T-cell (primary cell): ENCODE data around the gene TBRG4. TPM values are rescaled to one million over a fixed set of nuclear protein-coding genes. Genes with fewer than 3 reads are reported as not detected.

Source experiments
- ATAC-seq, 4 experiments: fragments of 200-7000 bp in 3 of 4; fragments of 150-1000 bp in 1 of 4; cut with Tn5 transposase; replicated peaks in 1 of 4; 1 replicate in 3 of 4; 2 replicates in 1 of 4; pipeline ENCODE4 v1.10.0; 2021; ENCODE audit warnings: moderate library complexity in 3 of 4, mild to moderate bottlenecking in 2 of 4, moderate number of reproducible peaks in 1 of 4
- CTCF ChIA-PET, 2 donors: fragments of 300-600 bp; sonication (Branson Sonifier 250); formaldehyde crosslinking; loops; one replicate each; lab custom pipeline; 2022; ENCODE audit warnings: antibody characterized with exemption in 2 of 2; lab: Charles Lee
- POLR2A ChIA-PET, 2 donors: fragments of 300-600 bp; sonication (Branson Sonifier 250); formaldehyde crosslinking; loops; one replicate each; lab custom pipeline; 2022; ENCODE audit warnings: antibody characterized with exemption in 2 of 2; lab: Charles Lee
- DNase-seq, 35 experiments: peaks; one replicate each; pipeline versions ENCODE4 v3.0.0 to v3.0.0-alpha.2; 2013 to 2023
- H3K27ac ChIP-seq: one replicate; pipeline ENCODE4 v1.5.1; 2013; ENCODE audit warnings: low read length
- H3K27me3 ChIP-seq, 2 experiments: replicated peaks in 1 of 2; 1 replicate in 1 of 2; 2 replicates in 1 of 2; pipeline versions ENCODE4 v1.6.1 to v1.7.0; 2013; ENCODE audit warnings: low read length in 1 of 2, mixed read lengths in 1 of 2; ENCODE audit not compliant: control insufficient read depth in 2 of 2, insufficient read depth in 2 of 2; ENCODE audit errors: extremely low read depth in 1 of 2
- H3K36me3 ChIP-seq, 2 donors: 1 replicate in 1 of 2; 2 replicates in 1 of 2; pipeline versions ENCODE4 v1.6.1 to v1.7.0; 2013; ENCODE audit warnings: low read length in 1 of 2; ENCODE audit not compliant: control insufficient read depth in 2 of 2, insufficient read depth in 1 of 2; ENCODE audit errors: extremely low read depth in 1 of 2
- H3K4me1 ChIP-seq, 2 experiments: 1 replicate in 1 of 2; 2 replicates in 1 of 2; pipeline versions ENCODE4 v1.6.1 to v1.7.0; 2013; ENCODE audit warnings: low read length in 2 of 2, mixed read lengths in 1 of 2; ENCODE audit not compliant: insufficient read depth in 2 of 2, control insufficient read depth in 1 of 2; ENCODE audit errors: extremely low read depth in 1 of 2
- H3K4me3 ChIP-seq, 2 donors: 1 replicate in 1 of 2; 2 replicates in 1 of 2; pipeline versions ENCODE4 v1.5.1 to v1.7.0; 2013; ENCODE audit warnings: mild to moderate bottlenecking in 2 of 2, low read length in 1 of 2, moderate library complexity in 1 of 2; ENCODE audit not compliant: control insufficient read depth in 1 of 2; ENCODE audit errors: extremely low read depth in 1 of 2
- H3K9me3 ChIP-seq: 2 replicates; pipeline ENCODE4 v1.7.0; 2013
- H3K27ac Mint-ChIP-seq, 2 donors: one replicate each; pipeline ENCODE4 v1.8.0; 2020 to 2021; ENCODE audit warnings: mild to moderate bottlenecking in 2 of 2, mixed read lengths in 2 of 2
- H3K27me3 Mint-ChIP-seq, 2 donors: one replicate each; pipeline ENCODE4 v1.8.0; 2021 to 2022; ENCODE audit warnings: mixed read lengths in 2 of 2
- H3K36me3 Mint-ChIP-seq: one replicate; pipeline ENCODE4 v1.8.0; 2021; ENCODE audit warnings: mixed read lengths
- H3K4me1 Mint-ChIP-seq, 3 donors: one replicate each; pipeline ENCODE4 v1.8.0; 2020 to 2022; ENCODE audit warnings: mixed read lengths in 3 of 3, mild to moderate bottlenecking in 1 of 3
- H3K4me3 Mint-ChIP-seq, 3 donors: one replicate each; pipeline ENCODE4 v1.8.0; 2020 to 2022; ENCODE audit warnings: mild to moderate bottlenecking in 3 of 3, mixed read lengths in 3 of 3, moderate library complexity in 3 of 3
- H3K9me3 Mint-ChIP-seq, 3 donors: one replicate each; pipeline ENCODE4 v1.8.0; 2020 to 2022; ENCODE audit warnings: mixed read lengths in 3 of 3
- WGBS: methylation state at CpG from one replicate; pipeline ENCODE4 v1.1.5; 2013; ENCODE audit warnings: missing lambda C conversion rate; ENCODE audit not compliant: insufficient coverage; 5-methylcytosine and 5-hydroxymethylcytosine counted together
- total RNA-seq, 35 experiments: library from RNA in 6 of 35; stranded (reverse) in 6 of 35; fragments of 120-200 nt in 1 of 35; gene quantifications; one replicate each; pipeline versions ENCODE4 v1.2.1 to v1.2.4 and lab custom pipeline; 2013 to 2026

Gene TBRG4
- total RNA-seq, 5 donors from 2014 or later (not counting 1 experiment from before 2014, with no cell fraction given): 94.3 to 142 (median 122) TPM

GRCh38 chr7:45055016-45055415 lies 56.5 kb downstream of the TBRG4 start:
- WGBS: no CpG with 5 or more reads among the region's 5 CpGs
- H3K4me3 Mint-ChIP-seq: no peak overlapping the region
- Histone ChIP-seq H3K27ac (no peak overlapping the region), H3K9me3 (no peaks in the 10 kb centered on the region), H3K27me3 (no peaks in the 10 kb centered on the region), H3K4me3 (no peak overlapping the region), H3K36me3 (peaks cover 9 to 52% of the 10 kb centered on the region in 2 donors), H3K4me1 (peaks cover 0 to 38% of the 10 kb centered on the region in 2 experiments)
- CTCF ChIA-PET: interaction anchor here in 1 of 2 donors (1.0 kb wide), 1 partner anchor 82 kb away, joined by 3 read pairs; no protein-coding TSS in a partner anchor
- peaks cover 56% of the 10 kb centered on the region for H3K36me3 Mint-ChIP-seq
- POLR2A ChIA-PET: no interaction called here
- H3K4me1 Mint-ChIP-seq: peaks cover 79 to 87% (median 84%) of the 10 kb centered on the region in 3 donors
- H3K27ac Mint-ChIP-seq: peak overlapping the region in 1 of 2 donors; percentile 3
- no peak for DNase-seq
- no peak for ATAC-seq
- no peaks in the 10 kb centered on the region for H3K27me3 Mint-ChIP-seq
- no peaks in the 10 kb centered on the region for H3K9me3 Mint-ChIP-seq

- Mint-ChIP-seq H3K4me3 (no peak overlapping the region), H3K36me3 (peaks cover 59% of the 10 kb centered on the region), H3K9me3 (no peaks in the 10 kb centered on the region), H3K4me1 (peaks cover 76 to 83% (median 82%) of the 10 kb centered on the region in 3 donors), H3K27me3 (no peaks in the 10 kb centered on the region), H3K27ac (peak overlapping the region in 1 of 2 donors; percentile 81)
- 90% methylated on average over 1 of the region's 3 CpGs for WGBS
- CTCF ChIA-PET: no interaction called here
- no peaks in the 10 kb centered on the region for H3K9me3 ChIP-seq
- H3K36me3 ChIP-seq: peaks cover 13 to 54% of the 10 kb centered on the region in 2 donors
- H3K27me3 ChIP-seq: no peaks in the 10 kb centered on the region
- no peak overlapping the region for H3K4me3 ChIP-seq
- peaks cover 0 to 37% of the 10 kb centered on the region in 2 experiments for H3K4me1 ChIP-seq
- ATAC-seq (no peak), DNase-seq (no peak)
- no peak overlapping the region for H3K27ac ChIP-seq
- POLR2A ChIA-PET: interaction anchor here in 1 of 2 donors (0.7 kb wide), 1 partner anchor 81 kb away, joined by 4 read pairs; no protein-coding TSS in a partner anchor
Observed at GRCh38 chr7:45054442-45054841, 57.1 kb downstream of the TBRG4 start.

GRCh38 chr7:45053941-45054340 lies 57.6 kb downstream of the TBRG4 start:
- Histone ChIP-seq H3K9me3 (no peaks in the 10 kb centered on the region), H3K27ac (no peak overlapping the region), H3K4me1 (peaks cover 0 to 35% of the 10 kb centered on the region in 2 experiments), H3K4me3 (no peak overlapping the region), H3K36me3 (peaks cover 13 to 58% of the 10 kb centered on the region in 2 donors), H3K27me3 (no peaks in the 10 kb centered on the region)
- Mint-ChIP-seq H3K27me3 (no peaks in the 10 kb centered on the region), H3K4me3 (no peak overlapping the region), H3K4me1 (peaks cover 76 to 85% (median 81%) of the 10 kb centered on the region in 3 donors), H3K9me3 (no peaks in the 10 kb centered on the region), H3K36me3 (peaks cover 59% of the 10 kb centered on the region), H3K27ac (peak overlapping the region; percentile 39 to 44)
- DNase-seq (no peak), ATAC-seq (no peak)
- WGBS: 95% methylated on average over 3 of the region's 5 CpGs
- POLR2A ChIA-PET: interaction anchor here (0.5 to 0.7 kb wide), 3 partner anchors 34 to 289 kb away, joined by 3 to 4 read pairs (median 3); no protein-coding TSS in a partner anchor
- CTCF ChIA-PET: no interaction called here

GRCh38 chr7:45053401-45053800 lies 58.1 kb downstream of the TBRG4 start:
- H3K36me3 Mint-ChIP-seq: peaks cover 59% of the 10 kb centered on the region
- POLR2A ChIA-PET: interaction anchor here (0.5 to 0.6 kb wide), 2 partner anchors 34 to 289 kb away, joined by 3 read pairs; no protein-coding TSS in a partner anchor

GRCh38 chr7:45052011-45052410 lies 59.5 kb downstream of the TBRG4 start:
- H3K4me1 ChIP-seq: peaks cover 0 to 34% of the 10 kb centered on the region in 2 experiments
- ATAC-seq (no peak), DNase-seq (no peak)
- 50% methylated on average over 2 of the region's 3 CpGs for WGBS
- ChIA-PET CTCF (no interaction called here), POLR2A (no interaction called here)
- H3K27me3 Mint-ChIP-seq: no peaks in the 10 kb centered on the region
- no peak overlapping the region for H3K27ac ChIP-seq
- peaks cover 13 to 77% of the 10 kb centered on the region in 2 donors for H3K36me3 ChIP-seq
- H3K36me3 Mint-ChIP-seq: peaks cover 58% of the 10 kb centered on the region
- H3K4me3 Mint-ChIP-seq: no peak overlapping the region
- no peak overlapping the region for H3K4me3 ChIP-seq
- no peaks in the 10 kb centered on the region for H3K27me3 ChIP-seq
- H3K9me3 ChIP-seq: no peaks in the 10 kb centered on the region
- H3K4me1 Mint-ChIP-seq: peaks cover 69 to 86% (median 81%) of the 10 kb centered on the region in 3 donors
- H3K27ac Mint-ChIP-seq: peak overlapping the region in 1 of 2 donors; percentile 25
- H3K9me3 Mint-ChIP-seq: no peaks in the 10 kb centered on the region

More at GRCh38 chr7:45053401-45053800, 58.1 kb downstream of the TBRG4 start:
- Mint-ChIP-seq H3K27me3 (no peaks in the 10 kb centered on the region), H3K4me3 (no peak overlapping the region), H3K9me3 (no peaks in the 10 kb centered on the region), H3K27ac (peak overlapping the region in 1 of 2 donors; percentile 39), H3K4me1 (peaks cover 73 to 87% (median 84%) of the 10 kb centered on the region in 3 donors)
- H3K27ac ChIP-seq: no peak overlapping the region
- no peak for DNase-seq
- H3K9me3 ChIP-seq: no peaks in the 10 kb centered on the region
- peaks cover 0 to 38% of the 10 kb centered on the region in 2 experiments for H3K4me1 ChIP-seq
- 89% methylated on average over 3 of the region's 6 CpGs for WGBS
- H3K4me3 ChIP-seq: no peak overlapping the region
- no peak for ATAC-seq
- CTCF ChIA-PET: no interaction called here
- peaks cover 13 to 64% of the 10 kb centered on the region in 2 donors for H3K36me3 ChIP-seq
- H3K27me3 ChIP-seq: no peaks in the 10 kb centered on the region

GRCh38 chr7:45050198-45050597 lies 61.3 kb downstream of the TBRG4 start:
- ChIA-PET POLR2A (no interaction called here), CTCF (no interaction called here)
- peaks cover 13 to 79% of the 10 kb centered on the region in 2 donors for H3K36me3 ChIP-seq
- Mint-ChIP-seq H3K9me3 (no peaks in the 10 kb centered on the region), H3K27me3 (no peaks in the 10 kb centered on the region), H3K36me3 (peaks cover 60% of the 10 kb centered on the region), H3K4me3 (no peak overlapping the region), H3K27ac (no peak overlapping the region), H3K4me1 (peaks cover 64 to 84% (median 80%) of the 10 kb centered on the region in 3 donors)
- no peaks in the 10 kb centered on the region for H3K27me3 ChIP-seq
- H3K9me3 ChIP-seq: no peaks in the 10 kb centered on the region
- DNase-seq: no peak
- H3K4me1 ChIP-seq: peaks cover 0 to 24% of the 10 kb centered on the region in 2 experiments
- 0% methylated on average over 1 of the region's 2 CpGs for WGBS
- no peak for ATAC-seq
- H3K27ac ChIP-seq: no peak overlapping the region
- H3K4me3 ChIP-seq: no peak overlapping the region
